Ramos (cell line): ENCODE measurements around the gene SKOR1.

Experiments
- in situ Hi-C: fragments of 300-500 bp; cut with MboI; formaldehyde crosslinking; loops from one replicate; pipeline ENCODE4 v1.14.3; 2022; ENCODE audit warnings: low sequenced_read_pairs; ENCODE audit not compliant: unreplicated experiment

The SKOR1 gene

DNA sequence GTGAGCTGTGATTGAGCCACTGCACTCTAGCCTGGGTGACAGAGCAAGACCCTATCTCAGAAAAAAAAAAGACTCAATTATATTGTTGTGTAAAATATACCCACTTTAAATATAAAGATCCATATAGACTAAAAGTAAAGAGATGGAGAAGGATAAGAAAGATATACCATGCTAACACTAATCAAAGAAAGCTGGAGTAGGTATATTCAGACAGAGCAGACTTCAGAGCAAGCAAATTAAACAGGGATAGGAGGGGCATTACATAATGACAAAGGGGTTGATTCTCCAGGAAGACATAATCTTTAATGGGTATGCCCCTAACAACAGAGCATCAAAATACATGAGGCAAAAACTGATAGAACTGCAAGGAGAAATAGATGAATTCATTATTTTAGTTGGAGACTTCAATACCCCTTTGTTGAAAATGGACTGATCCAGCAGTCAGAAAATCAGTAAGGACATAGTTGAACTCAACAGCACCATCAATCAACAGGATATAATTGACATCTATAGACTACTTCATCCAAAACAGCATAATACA, 45.6 kb downstream of the SKOR1 start:
- in situ Hi-C loops, result no loop called here

DNA sequence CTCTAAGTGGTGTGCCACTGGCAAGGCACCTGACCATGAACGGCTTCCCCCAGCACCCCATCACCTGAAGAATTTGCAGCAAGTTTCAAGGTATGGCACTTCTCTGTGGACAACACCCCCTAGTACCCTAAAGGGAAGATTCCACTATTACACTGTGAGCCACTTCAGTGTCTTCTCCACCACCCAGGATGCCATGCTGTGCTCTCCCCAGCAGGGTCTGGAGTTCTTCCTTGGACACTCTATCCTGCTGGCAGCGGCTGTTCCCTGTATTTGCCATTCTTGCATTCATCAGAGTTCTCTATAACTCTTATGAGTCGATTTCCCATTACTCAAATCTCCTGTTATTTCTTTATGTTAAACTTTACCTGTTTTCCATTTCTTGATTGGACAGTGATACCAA, 48.5 kb downstream of the SKOR1 start:
- in situ Hi-C loops, result no loop called here

DNA sequence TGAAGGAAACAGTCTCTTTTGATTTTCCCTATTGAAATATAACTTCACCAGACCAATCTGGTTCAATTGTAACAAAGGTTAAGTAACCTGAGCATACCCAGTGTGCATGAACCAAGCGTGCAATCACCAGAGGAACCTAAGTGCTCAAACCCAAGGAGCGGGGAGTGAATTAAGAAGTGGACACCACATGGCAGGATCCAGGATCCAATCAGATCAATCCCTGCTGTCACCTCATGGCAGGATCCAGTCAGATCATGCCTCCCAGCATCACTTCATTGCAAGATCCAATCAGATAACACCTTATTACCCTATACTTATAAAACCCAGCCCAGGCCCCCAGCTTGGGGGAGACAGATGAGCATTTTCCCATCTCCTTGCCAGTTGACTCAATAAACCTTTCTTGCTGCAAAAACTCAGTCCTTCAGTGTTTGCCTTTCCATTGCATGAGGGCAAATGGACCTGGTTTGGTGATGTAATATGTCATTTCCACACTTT, 53.5 kb downstream of the SKOR1 start:
- in situ Hi-C loops, result no loop called here

DNA sequence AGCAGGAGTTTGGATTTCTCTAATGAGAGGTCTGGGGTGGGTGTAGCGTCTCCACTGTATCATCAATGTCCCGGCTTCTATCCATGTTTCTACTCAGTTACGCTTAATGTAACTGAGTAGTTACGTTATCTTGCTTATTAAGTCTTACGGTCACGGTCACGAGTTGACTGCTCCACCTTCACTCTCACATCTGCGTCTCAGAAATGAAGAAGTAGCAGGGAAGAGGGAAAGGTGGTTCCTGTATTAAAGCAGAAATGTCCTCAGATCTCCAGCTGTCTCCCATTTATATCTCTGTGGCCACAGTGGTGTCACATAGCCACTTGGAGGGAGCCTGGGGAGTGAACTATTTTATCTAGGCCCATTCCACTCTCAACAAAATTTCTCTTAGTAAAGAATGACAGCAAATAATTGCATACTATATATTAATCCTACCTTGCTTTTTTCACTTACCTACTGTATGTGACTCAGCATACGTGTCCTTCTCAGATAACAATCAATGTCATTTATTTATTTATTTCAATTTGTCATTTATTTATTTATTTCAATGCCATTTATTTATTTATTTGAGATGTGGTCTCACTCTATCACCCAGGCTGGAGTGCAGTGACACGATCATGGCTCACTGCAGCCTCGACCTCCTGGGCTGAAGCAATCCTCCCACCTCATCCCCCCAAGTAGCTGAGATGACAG, 54.3 kb downstream of the SKOR1 start:
- in situ Hi-C loops, result no loop called here

DNA sequence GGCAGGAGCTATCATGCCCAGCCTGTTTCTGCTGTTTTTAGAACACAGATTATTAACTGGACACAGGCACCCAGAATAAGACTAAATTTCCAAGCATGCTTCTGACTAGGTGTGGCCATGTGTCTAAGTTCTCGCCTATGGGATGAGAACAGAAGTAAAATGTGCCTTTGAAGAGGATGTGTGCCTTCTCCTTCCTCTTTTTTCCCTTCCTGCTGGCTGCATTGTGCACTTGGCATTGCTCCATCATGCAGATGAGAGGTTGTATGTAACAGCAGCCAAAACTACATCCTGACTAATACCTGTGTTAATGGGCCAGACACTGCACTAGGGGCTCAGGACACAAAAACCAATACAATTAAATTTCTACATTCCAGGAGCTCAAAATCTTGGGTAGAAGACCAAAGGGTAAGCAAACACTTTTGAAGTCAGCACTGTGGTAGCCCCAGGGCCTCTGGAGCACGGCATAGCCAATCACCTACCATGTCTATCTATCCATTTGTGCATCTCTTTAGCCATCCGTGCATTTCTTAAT, 55.4 kb downstream of the SKOR1 start:
- in situ Hi-C loops, result no loop called here

DNA sequence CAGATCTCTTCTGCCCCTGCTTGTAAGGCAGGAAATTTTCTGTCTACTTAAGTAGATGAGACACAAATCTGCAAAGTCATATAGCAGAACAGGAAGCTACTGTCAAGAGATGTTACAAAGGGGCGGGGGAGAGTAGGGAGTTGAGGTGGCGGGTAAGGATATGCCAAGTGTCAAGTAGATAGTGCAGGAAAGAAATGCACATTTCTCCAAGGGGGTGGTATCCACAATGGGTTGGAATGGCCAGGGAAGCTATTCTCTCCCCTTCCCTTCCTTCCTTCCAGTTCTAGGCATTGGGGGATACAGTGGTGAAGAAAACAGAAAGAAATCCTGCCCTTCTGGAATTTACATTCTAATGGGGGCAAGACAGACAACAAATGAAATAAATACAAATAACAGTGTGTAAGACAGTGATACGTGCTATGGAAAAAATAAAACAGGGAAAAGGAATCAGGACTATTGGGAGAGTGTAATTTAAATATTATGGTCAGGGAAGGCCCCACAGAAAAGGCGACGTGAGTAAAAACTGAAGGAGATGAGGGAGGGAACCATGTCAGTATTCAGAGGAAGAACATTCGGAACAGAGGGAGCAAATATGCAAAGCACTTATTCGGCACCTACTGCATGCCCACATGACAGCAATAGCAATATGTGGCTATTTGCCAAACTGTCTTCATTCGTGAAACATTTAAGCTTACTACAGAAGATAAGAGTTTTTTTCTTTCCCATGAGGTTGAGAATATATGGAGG, 57.4 kb downstream of the SKOR1 start:
- in situ Hi-C loops, result no loop called here

DNA sequence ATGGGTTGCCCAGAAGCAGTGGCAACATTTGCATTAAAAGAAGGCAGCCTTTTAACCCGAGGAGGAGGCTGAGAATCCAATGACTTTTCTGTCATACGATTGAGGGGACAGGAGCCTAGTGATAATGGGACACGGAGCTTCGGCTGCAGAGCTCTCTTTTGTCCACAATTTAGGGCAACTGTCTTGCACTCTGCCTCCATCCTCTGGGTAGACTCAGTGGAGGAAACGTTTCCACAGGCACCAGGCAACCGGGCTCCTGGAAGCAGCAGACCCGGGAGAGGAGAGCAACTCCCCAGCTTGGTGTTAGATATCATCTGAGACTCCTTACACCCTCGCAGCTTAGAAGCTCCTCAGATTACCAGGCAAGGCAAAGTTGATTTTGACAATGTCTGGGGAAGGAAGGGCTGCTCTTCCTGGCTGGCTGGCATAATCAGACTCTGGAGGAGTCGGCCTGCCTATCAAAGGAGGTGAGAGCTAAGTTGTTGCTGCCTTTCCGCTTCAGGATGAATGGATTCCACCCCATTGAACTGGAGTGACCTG, 58.0 kb downstream of the SKOR1 start:
- in situ Hi-C loops, result no loop called here

DNA sequence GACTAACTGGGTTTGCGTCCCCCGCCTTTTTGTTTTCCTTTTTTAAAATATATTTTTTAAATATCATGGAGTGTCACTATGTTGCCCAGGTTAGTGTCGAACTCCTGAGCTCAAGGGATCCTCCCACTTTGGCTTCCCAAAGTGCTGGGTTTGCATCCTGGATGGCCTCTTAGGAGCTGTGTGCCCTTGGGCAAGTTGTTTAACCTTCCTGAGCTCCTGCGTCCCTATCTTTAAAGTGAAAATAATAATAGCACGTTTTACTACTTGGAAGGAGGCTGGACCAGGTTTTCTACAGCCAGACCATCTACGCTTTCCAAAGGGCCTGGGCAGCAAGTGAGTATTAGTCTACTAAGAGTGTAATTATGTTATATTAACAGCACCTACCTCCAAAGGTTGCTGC, 58.7 kb downstream of the SKOR1 start:
- in situ Hi-C loops, result no loop called here
